Neuronal stem cell (in vitro differentiated cells): ENCODE data around the gene BMPR1A.

Experiments used
- DNase-seq: peaks from one replicate; pipeline ENCODE4 v3.0.0-alpha.2; 2013; ENCODE audit warnings: low spot score
- H2AFZ ChIP-seq: one replicate; pipeline ENCODE4 v1.6.1; 2013; ENCODE audit warnings: mild to moderate bottlenecking, low read length, inconsistent platforms
- H2AK5ac ChIP-seq: 2 replicates; pipeline ENCODE4 v1.6.1; 2013; ENCODE audit warnings: low read depth, mild to moderate bottlenecking, inconsistent platforms, low read length, moderate library complexity, mixed read lengths
- H2BK120ac ChIP-seq: 2 replicates; pipeline ENCODE4 v1.6.1; 2013; ENCODE audit warnings: low read depth, mild to moderate bottlenecking, inconsistent platforms, low read length, moderate library complexity, mixed read lengths
- H2BK12ac ChIP-seq: one replicate; pipeline ENCODE4 v1.6.1; 2013; ENCODE audit warnings: low read length, inconsistent platforms
- H2BK15ac ChIP-seq: 2 replicates; pipeline ENCODE4 v1.6.1; 2013; ENCODE audit warnings: mild to moderate bottlenecking, low read length, inconsistent platforms, mixed read lengths
- H2BK5ac ChIP-seq: one replicate; pipeline ENCODE4 v1.6.1; 2013; ENCODE audit warnings: inconsistent platforms, mild to moderate bottlenecking, low read length, moderate library complexity
- H3K14ac ChIP-seq: one replicate; pipeline ENCODE4 v1.6.1; 2013; ENCODE audit warnings: low read length, inconsistent platforms
- H3K18ac ChIP-seq: 2 replicates; pipeline ENCODE4 v1.6.1; 2013; ENCODE audit warnings: low read length, inconsistent platforms
- H3K23ac ChIP-seq: 2 replicates; pipeline ENCODE4 v1.6.1; 2013; ENCODE audit warnings: low read depth, mild to moderate bottlenecking, mixed read lengths, low read length, inconsistent platforms; ENCODE audit not compliant: poor library complexity
- H3K27ac ChIP-seq: replicated peaks from 3 replicates; pipeline ENCODE4 v1.5.1; 2013; ENCODE audit warnings: low read length, inconsistent platforms
- H3K27me3 ChIP-seq, 3 experiments: 2 replicates each; pipeline ENCODE4 v1.6.1; 2013; ENCODE audit warnings: low read length in 3 of 3, mild to moderate bottlenecking in 2 of 3, inconsistent platforms in 1 of 3, low read depth in 1 of 3, mixed read lengths in 1 of 3, moderate library complexity in 1 of 3; ENCODE audit not compliant: control insufficient read depth in 3 of 3, insufficient read depth in 3 of 3
- H3K36me3 ChIP-seq, 2 donors: replicated peaks in 1 of 2; 2 replicates each; pipeline ENCODE4 v1.6.1; 2013; ENCODE audit warnings: low read length in 2 of 2; ENCODE audit not compliant: control insufficient read depth in 2 of 2, insufficient read depth in 2 of 2
- H3K4ac ChIP-seq: 2 replicates; pipeline ENCODE4 v1.6.1; 2013; ENCODE audit warnings: inconsistent platforms, mild to moderate bottlenecking, low read length, moderate library complexity
- H3K4me1 ChIP-seq, 2 donors: 1 replicate in 1 of 2; 2 replicates in 1 of 2; pipeline ENCODE4 v1.6.1; 2013; ENCODE audit warnings: low read length in 2 of 2, low read depth in 1 of 2; ENCODE audit not compliant: control insufficient read depth in 2 of 2, insufficient read depth in 1 of 2
- H3K4me2 ChIP-seq: one replicate; pipeline ENCODE4 v1.6.1; 2013; ENCODE audit warnings: mild to moderate bottlenecking, low read length, inconsistent platforms; ENCODE audit not compliant: insufficient read depth, poor library complexity, severe bottlenecking
- H3K4me3 ChIP-seq, 2 donors: 2 replicates each; pipeline ENCODE4 v1.5.1; 2013; ENCODE audit warnings: low read length in 2 of 2, mild to moderate bottlenecking in 2 of 2, inconsistent platforms in 1 of 2, moderate library complexity in 1 of 2
- H3K79me1 ChIP-seq: one replicate; pipeline ENCODE4 v1.6.1; 2013; ENCODE audit warnings: low read depth, mild to moderate bottlenecking, inconsistent platforms, low read length, moderate library complexity
- H3K9ac ChIP-seq: one replicate; pipeline ENCODE4 v1.6.1; 2013; ENCODE audit warnings: mild to moderate bottlenecking, low read depth, low read length, inconsistent platforms; ENCODE audit not compliant: poor library complexity
- H3K9me3 ChIP-seq, 2 donors: replicated peaks in 1 of 2; 2 replicates each; pipeline versions ENCODE3 to v1.6.1; 2013; ENCODE audit warnings: low read length in 2 of 2, mild to moderate bottlenecking in 2 of 2, inconsistent platforms in 1 of 2, low read depth in 1 of 2, mixed read lengths in 1 of 2, moderate library complexity in 1 of 2; ENCODE audit not compliant: control insufficient read depth in 2 of 2, insufficient read depth in 1 of 2
- H4K8ac ChIP-seq: one replicate; pipeline ENCODE4 v1.6.1; 2013; ENCODE audit warnings: low read depth, mild to moderate bottlenecking, inconsistent platforms, low read length, moderate library complexity
- H4K91ac ChIP-seq: one replicate; pipeline ENCODE4 v1.6.1; 2013; ENCODE audit warnings: low read length, low read depth, mild to moderate bottlenecking, inconsistent platforms; ENCODE audit not compliant: poor library complexity
- WGBS, 2 donors: extraction: QIAGEN DNeasy Blood & Tissue Kit; methylation state at CpG; one replicate each; pipeline ENCODE4 v1.1.7; 2013; ENCODE audit warnings: missing lambda C conversion rate in 2 of 2, mixed read lengths in 1 of 2; ENCODE audit not compliant: insufficient read length in 2 of 2, insufficient replicate concordance in 1 of 2; ENCODE audit errors: extremely low coverage in 2 of 2; 5-methylcytosine and 5-hydroxymethylcytosine counted together

Gene BMPR1A

GRCh38 chr10:86785968-86786367 is 29.5 kb downstream of the BMPR1A start:
- H3K14ac ChIP-seq, result no peak overlapping the region
- no peak overlapping the region for H3K4me3 ChIP-seq
- H2BK120ac ChIP-seq, result no peak overlapping the region
- H3K36me3 ChIP-seq, result peaks cover 0 to 2% of the 10 kb centered on the region in 2 donors
- DNase-seq, result no peak
- H4K8ac ChIP-seq, result no peak overlapping the region
- peaks cover 13% of the 10 kb centered on the region in 2 donors for H3K4me1 ChIP-seq
- peaks cover 0 to 32% of the 10 kb centered on the region in 2 donors for H3K9me3 ChIP-seq
- H2BK15ac ChIP-seq, result no peak overlapping the region
- H3K23ac ChIP-seq, result no peak overlapping the region
- no peak overlapping the region for H3K18ac ChIP-seq
- H2AFZ ChIP-seq, result no peak overlapping the region
- H3K27ac ChIP-seq, result peak overlapping the region; percentile 24
- 100% methylated on average over 1 of the region's 5 CpGs; no CpG with 5 or more reads in 1 of the 2 donors for WGBS, 2 donors
- no peak overlapping the region for H3K4me2 ChIP-seq
- H4K91ac ChIP-seq, result no peak overlapping the region
- H2AK5ac ChIP-seq, result no peak overlapping the region
- H2BK12ac ChIP-seq, result no peak overlapping the region
- no peak overlapping the region for H3K9ac ChIP-seq
- peaks cover 6% of the 10 kb centered on the region for H3K79me1 ChIP-seq
- no peaks in the 10 kb centered on the region for H3K27me3 ChIP-seq
- H2BK5ac ChIP-seq, result no peak overlapping the region
- H3K4ac ChIP-seq, result no peak overlapping the region

GRCh38 chr10:86786368-86786767 is 29.9 kb downstream of the BMPR1A start:
- Histone ChIP-seq H3K14ac (no peak overlapping the region), H3K23ac (no peak overlapping the region), H3K4me2 (no peak overlapping the region), H3K36me3 (peaks cover 0 to 2% of the 10 kb centered on the region in 2 donors), H3K9me3 (peaks cover 0 to 28% of the 10 kb centered on the region in 2 donors), H3K4ac (no peak overlapping the region), H3K27me3 (no peaks in the 10 kb centered on the region), H3K4me1 (peaks cover 13% of the 10 kb centered on the region in 2 donors), H3K18ac (no peak overlapping the region), H2BK5ac (no peak overlapping the region), H4K91ac (no peak overlapping the region), H3K4me3 (no peak overlapping the region), H3K27ac (peak overlapping the region; percentile 12), H2BK120ac (no peak overlapping the region), H2BK15ac (no peak overlapping the region), H2AFZ (no peak overlapping the region), H2AK5ac (no peak overlapping the region), H3K79me1 (peaks cover 6% of the 10 kb centered on the region), H3K9ac (no peak overlapping the region), H2BK12ac (no peak overlapping the region), H4K8ac (no peak overlapping the region)
- no CpG with 5 or more reads among the region's 4 CpGs for WGBS, 2 donors
- DNase-seq, result peak; percentile 30

DNA sequence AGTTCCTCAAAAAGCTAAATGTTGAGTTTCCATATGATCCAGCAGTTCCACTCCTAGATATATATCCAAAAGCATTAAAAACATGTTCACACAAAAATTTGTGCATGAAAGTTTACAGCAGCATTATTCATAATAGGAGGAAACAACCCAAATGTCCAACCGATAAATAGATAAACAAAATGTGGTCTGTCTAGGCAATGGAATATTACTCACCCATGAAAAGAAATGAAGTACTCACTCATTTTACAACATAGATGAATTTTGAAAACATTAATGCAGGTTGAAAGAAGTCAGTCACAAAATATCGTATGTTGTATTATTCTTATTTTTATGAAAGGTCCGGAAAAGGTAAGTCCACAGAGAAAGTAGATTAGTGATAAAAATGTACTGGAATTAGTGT is 34.0 kb downstream of the BMPR1A start:
- peaks cover 5% of the 10 kb centered on the region for H3K79me1 ChIP-seq
- peaks cover 11 to 13% of the 10 kb centered on the region in 2 donors for H3K4me1 ChIP-seq
- H3K4me3 ChIP-seq, result no peak overlapping the region
- no CpG with 5 or more reads among the region's 3 CpGs for WGBS, 2 donors
- no peak overlapping the region for H2BK12ac ChIP-seq
- no peak overlapping the region for H2AFZ ChIP-seq
- H3K27me3 ChIP-seq, result no peaks in the 10 kb centered on the region
- no peak overlapping the region for H3K4ac ChIP-seq
- H2AK5ac ChIP-seq, result no peak overlapping the region
- no peak overlapping the region for H3K23ac ChIP-seq
- H3K4me2 ChIP-seq, result no peak overlapping the region
- no peak overlapping the region for H3K27ac ChIP-seq
- peaks cover 0 to 8% of the 10 kb centered on the region in 2 donors for H3K36me3 ChIP-seq
- no peak for DNase-seq
- no peak overlapping the region for H4K91ac ChIP-seq
- no peak overlapping the region for H4K8ac ChIP-seq
- peaks cover 0 to 6% of the 10 kb centered on the region in 2 donors for H3K9me3 ChIP-seq
- no peak overlapping the region for H2BK5ac ChIP-seq
- no peak overlapping the region for H3K14ac ChIP-seq
- H2BK15ac ChIP-seq, result no peak overlapping the region
- no peak overlapping the region for H3K9ac ChIP-seq
- no peak overlapping the region for H2BK120ac ChIP-seq
- no peak overlapping the region for H3K18ac ChIP-seq

DNA sequence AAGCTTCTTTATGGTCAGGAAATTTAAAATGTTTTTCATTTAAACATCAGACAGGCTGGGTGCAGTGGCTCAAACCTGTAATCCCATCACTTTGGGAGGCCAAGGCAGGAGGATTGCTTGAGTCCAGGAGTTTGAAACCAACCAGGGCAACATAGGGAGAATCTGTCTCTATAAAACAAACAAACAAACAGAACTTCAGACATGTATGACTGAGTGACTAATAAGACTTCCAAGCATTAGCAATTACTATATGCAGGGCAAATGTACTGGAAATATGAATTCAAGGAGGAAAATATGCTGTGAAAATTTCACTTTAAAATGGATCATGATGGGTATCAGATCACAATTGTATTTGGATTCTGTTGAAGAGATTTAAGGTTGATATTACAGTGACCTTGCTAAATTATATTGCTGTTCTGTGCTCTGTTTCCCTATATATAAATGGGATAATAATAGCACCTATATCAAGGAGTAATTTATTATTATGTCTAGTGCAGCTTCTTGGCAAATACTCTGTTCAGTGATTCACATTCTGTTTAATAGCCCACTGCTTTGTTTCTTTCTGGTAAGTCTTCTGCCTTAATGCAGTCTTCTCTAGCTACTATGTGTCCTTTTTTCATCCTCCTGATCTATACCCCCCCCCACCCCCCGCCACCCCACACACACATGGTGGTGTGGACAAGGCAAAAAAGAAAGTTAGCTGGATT is 36.2 kb downstream of the BMPR1A start:
- Histone ChIP-seq H4K91ac (no peak overlapping the region), H3K36me3 (peaks cover 0 to 8% of the 10 kb centered on the region in 2 donors), H2BK5ac (no peak overlapping the region), H2AFZ (no peak overlapping the region), H2BK12ac (no peak overlapping the region), H2BK120ac (no peak overlapping the region), H3K23ac (no peak overlapping the region), H3K27ac (no peak overlapping the region), H3K4me2 (no peak overlapping the region), H3K4me3 (no peak overlapping the region), H3K18ac (no peak overlapping the region), H3K9ac (no peak overlapping the region), H3K14ac (no peak overlapping the region), H3K9me3 (peaks cover 0 to 3% of the 10 kb centered on the region in 2 donors), H3K4ac (no peak overlapping the region), H3K79me1 (peaks cover 3% of the 10 kb centered on the region), H3K4me1 (peaks cover 1 to 9% of the 10 kb centered on the region in 2 donors), H4K8ac (no peak overlapping the region), H2BK15ac (no peak overlapping the region), H2AK5ac (no peak overlapping the region), H3K27me3 (no peaks in the 10 kb centered on the region)
- WGBS, 2 donors, result no CpG with 5 or more reads among the region's 1 CpG
- no peak for DNase-seq
